ENCODE measurements around the gene ACKR3. TPM values are rescaled to one million over a fixed set of nuclear protein-coding genes. Genes with fewer than 3 reads are reported as not detected.

ACKR3 gene
- total RNA-seq, 1 donor from 2014 or later: 56.6 TPM

GRCh38 chr2:236610991-236611821 is 41.6 kb downstream of the ACKR3 start:
- H3K27me3 Mint-ChIP-seq (ENCODE audit: low read depth): peaks cover 2% of the 10 kb centered on the region
- TF ChIP-seq CTCF (IDR thresholded peaks at IDR 0.05): no peak
- H3K4me3 Mint-ChIP-seq (ENCODE audit: unreplicated experiment): no peak overlapping the region
- no peak overlapping the region for H3K27ac Mint-ChIP-seq (ENCODE audit: unreplicated experiment)
- no peak for DNase-seq (ENCODE audit: low spot score)
- no peaks in the 10 kb centered on the region for H3K36me3 Mint-ChIP-seq (ENCODE audit: low read depth)
- no peaks in the 10 kb centered on the region for H3K9me3 Mint-ChIP-seq (ENCODE audit: low read depth)
- H3K4me1 Mint-ChIP-seq (ENCODE audit: low read depth): peaks cover 22% of the 10 kb centered on the region

- no peak for TF ChIP-seq CTCF (IDR thresholded peaks at IDR 0.05)
- peaks cover 15% of the 10 kb centered on the region for H3K4me1 Mint-ChIP-seq (ENCODE audit: low read depth)
- peaks cover 3% of the 10 kb centered on the region for H3K27me3 Mint-ChIP-seq (ENCODE audit: low read depth)
- no peak for DNase-seq (ENCODE audit: low spot score)
- no peaks in the 10 kb centered on the region for H3K36me3 Mint-ChIP-seq (ENCODE audit: low read depth)
- no peak overlapping the region for H3K27ac Mint-ChIP-seq (ENCODE audit: unreplicated experiment)
- H3K4me3 Mint-ChIP-seq (ENCODE audit: unreplicated experiment): no peak overlapping the region
- no peaks in the 10 kb centered on the region for H3K9me3 Mint-ChIP-seq (ENCODE audit: low read depth)
These were observed 43.1 kb downstream of the ACKR3 start for GRCh38 chr2:236612737-236613136.

GRCh38 chr2:236613612-236614011 is 44.0 kb downstream of the ACKR3 start:
- peaks cover 5% of the 10 kb centered on the region for H3K27me3 Mint-ChIP-seq (ENCODE audit: low read depth)
- no peak overlapping the region for H3K4me3 Mint-ChIP-seq (ENCODE audit: unreplicated experiment)
- H3K4me1 Mint-ChIP-seq (ENCODE audit: low read depth): peaks cover 7% of the 10 kb centered on the region
- no peak for TF ChIP-seq CTCF (IDR thresholded peaks at IDR 0.05)
- DNase-seq (ENCODE audit: low spot score): no peak
- no peak overlapping the region for H3K27ac Mint-ChIP-seq (ENCODE audit: unreplicated experiment)
- no peaks in the 10 kb centered on the region for H3K36me3 Mint-ChIP-seq (ENCODE audit: low read depth)
- H3K9me3 Mint-ChIP-seq (ENCODE audit: low read depth): no peaks in the 10 kb centered on the region

GRCh38 chr2:236614551-236614950 is 44.9 kb downstream of the ACKR3 start:
- no peaks in the 10 kb centered on the region for H3K9me3 Mint-ChIP-seq (ENCODE audit: low read depth)
- no peak for DNase-seq (ENCODE audit: low spot score)
- H3K27ac Mint-ChIP-seq (ENCODE audit: unreplicated experiment): no peak overlapping the region
- no peak for TF ChIP-seq CTCF (IDR thresholded peaks at IDR 0.05)
- no peak overlapping the region for H3K4me3 Mint-ChIP-seq (ENCODE audit: unreplicated experiment)
- peaks cover 9% of the 10 kb centered on the region for H3K27me3 Mint-ChIP-seq (ENCODE audit: low read depth)
- H3K4me1 Mint-ChIP-seq (ENCODE audit: low read depth): no peaks in the 10 kb centered on the region
- no peaks in the 10 kb centered on the region for H3K36me3 Mint-ChIP-seq (ENCODE audit: low read depth)

GRCh38 chr2:236616031-236616430 is 46.4 kb downstream of the ACKR3 start:
- no peaks in the 10 kb centered on the region for H3K4me1 Mint-ChIP-seq (ENCODE audit: low read depth)
- H3K9me3 Mint-ChIP-seq (ENCODE audit: low read depth): no peaks in the 10 kb centered on the region
- H3K27me3 Mint-ChIP-seq (ENCODE audit: low read depth): peaks cover 9% of the 10 kb centered on the region
- H3K4me3 Mint-ChIP-seq (ENCODE audit: unreplicated experiment): no peak overlapping the region
- H3K36me3 Mint-ChIP-seq (ENCODE audit: low read depth): no peaks in the 10 kb centered on the region
- no peak for DNase-seq (ENCODE audit: low spot score)
- no peak overlapping the region for H3K27ac Mint-ChIP-seq (ENCODE audit: unreplicated experiment)
- no peak for TF ChIP-seq CTCF (IDR thresholded peaks at IDR 0.05)

Measured in chondrocyte (in vitro differentiated cells).